Loucy (cell line): ENCODE measurements around the gene DLX1.
"Not testable (repeated sequence)": the region's sequence is repeated elsewhere in the genome, so short reads cannot be mapped to it uniquely, and the experiment has no call there.

Source experiments
- H2AFZ ChIP-seq: fragments of 200-600 bp; sonication (generic); 2 replicates; pipeline ENCODE4 v1.6.0; 2016; ENCODE audit warnings: antibody characterized with exemption, mild to moderate bottlenecking, low read length, moderate library complexity
- H3F3A ChIP-seq: fragments of 200-600 bp; 2 replicates; pipeline ENCODE4 v1.6.0; 2016; ENCODE audit warnings: antibody characterized with exemption, low read depth, mild to moderate bottlenecking
- H3K27me3 ChIP-seq: fragments of 200-600 bp; sonication (generic); 2 replicates; pipeline ENCODE4 v1.6.1; 2014; ENCODE audit warnings: low read length, mild to moderate bottlenecking; ENCODE audit not compliant: insufficient read depth, poor library complexity, severe bottlenecking
- H3K36me3 ChIP-seq: fragments of 200-600 bp; sonication (generic); 2 replicates; pipeline ENCODE4 v1.6.1; 2016; ENCODE audit warnings: low read length; ENCODE audit not compliant: insufficient read depth
- H3K4me1 ChIP-seq: fragments of 200-600 bp; sonication (generic); 2 replicates; pipeline ENCODE4 v1.5.1; 2014; ENCODE audit warnings: low read length, mild to moderate bottlenecking; ENCODE audit not compliant: insufficient read depth, poor library complexity, severe bottlenecking
- H3K4me2 ChIP-seq: fragments of 200-600 bp; sonication (generic); 2 replicates; pipeline ENCODE4 v1.6.0; 2014; ENCODE audit warnings: antibody characterized with exemption, low read length, low read depth, mild to moderate bottlenecking; ENCODE audit not compliant: poor library complexity, severe bottlenecking
- H3K4me3 ChIP-seq: fragments of 200-600 bp; sonication (generic); 2 replicates; pipeline ENCODE4 v1.5.1; 2014; ENCODE audit warnings: low read length, mild to moderate bottlenecking, mixed read lengths; ENCODE audit not compliant: poor library complexity, severe bottlenecking
- H3K79me2 ChIP-seq: fragments of 200-600 bp; sonication (generic); 2 replicates; pipeline ENCODE4 v1.6.1; 2014; ENCODE audit warnings: low read length; ENCODE audit not compliant: insufficient read depth
- H3K9ac ChIP-seq: fragments of 200-600 bp; sonication (generic); 2 replicates; pipeline ENCODE4 v1.6.0; 2014; ENCODE audit warnings: mild to moderate bottlenecking, low read depth, low read length, moderate library complexity; ENCODE audit not compliant: poor library complexity, severe bottlenecking
- H3K9me2 ChIP-seq: fragments of 200-600 bp; sonication (generic); replicated peaks from 2 replicates; pipeline ENCODE4 v1.6.1; 2016; ENCODE audit warnings: low read depth, low read length, mixed read lengths
- H3K9me3 ChIP-seq: fragments of 200-600 bp; sonication (generic); 2 replicates; pipeline ENCODE4 v1.6.1; 2014; ENCODE audit warnings: mild to moderate bottlenecking, antibody characterized with exemption, low read length, low read depth; ENCODE audit not compliant: insufficient read depth
- H4K20me1 ChIP-seq: fragments of 200-600 bp; sonication (generic); 2 replicates; pipeline ENCODE4 v1.6.0; 2014; ENCODE audit warnings: antibody characterized with exemption, low read length, mild to moderate bottlenecking; ENCODE audit not compliant: insufficient read depth, poor library complexity, severe bottlenecking
- EZH2phosphoT487 ChIP-seq: fragments of 200-600 bp; IDR thresholded peaks from 2 replicates; pipeline ENCODE4 v1.6.1; 2018; ENCODE audit warnings: antibody characterized with exemption, mild to moderate bottlenecking, moderate library complexity, borderline replicate concordance
- TF ChIP-seq, protein P1 (sequence below): fragments of 200-600 bp; sonication (generic); conservative IDR thresholded peaks from 2 replicates; pipeline ENCODE4 v1.5.1; 2014; ENCODE audit warnings: mild to moderate bottlenecking, antibody characterized with exemption, low read length

The DLX1 gene

DNA sequence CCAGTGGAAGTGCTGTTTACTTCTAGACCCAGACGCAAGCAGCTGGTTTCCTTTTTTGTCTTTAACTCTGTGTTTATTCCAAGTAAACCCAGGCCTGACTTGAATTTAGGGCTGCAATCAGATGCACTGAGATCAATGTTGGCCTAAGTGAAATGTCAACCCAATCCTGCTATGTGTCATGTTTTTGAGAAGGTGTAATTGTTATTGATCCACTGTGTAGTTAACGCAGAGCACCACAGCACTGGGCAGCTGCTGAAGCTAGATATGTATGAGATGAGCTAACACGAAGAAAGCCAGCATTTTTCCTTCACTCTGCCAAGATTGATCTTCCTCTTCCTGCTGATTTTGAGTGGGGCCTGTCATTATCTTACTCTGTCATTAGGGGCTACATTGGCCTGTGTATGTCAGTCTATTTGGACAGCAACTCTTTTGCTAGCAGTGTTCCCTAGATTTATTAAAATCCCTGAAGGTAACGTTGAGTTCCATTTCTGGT, 18.9 kb upstream of the DLX1 start:
- no peak overlapping the region for H3K4me3 ChIP-seq
- H3K4me1 ChIP-seq: peaks cover 38% of the 10 kb centered on the region
- TF ChIP-seq, protein P1, sequence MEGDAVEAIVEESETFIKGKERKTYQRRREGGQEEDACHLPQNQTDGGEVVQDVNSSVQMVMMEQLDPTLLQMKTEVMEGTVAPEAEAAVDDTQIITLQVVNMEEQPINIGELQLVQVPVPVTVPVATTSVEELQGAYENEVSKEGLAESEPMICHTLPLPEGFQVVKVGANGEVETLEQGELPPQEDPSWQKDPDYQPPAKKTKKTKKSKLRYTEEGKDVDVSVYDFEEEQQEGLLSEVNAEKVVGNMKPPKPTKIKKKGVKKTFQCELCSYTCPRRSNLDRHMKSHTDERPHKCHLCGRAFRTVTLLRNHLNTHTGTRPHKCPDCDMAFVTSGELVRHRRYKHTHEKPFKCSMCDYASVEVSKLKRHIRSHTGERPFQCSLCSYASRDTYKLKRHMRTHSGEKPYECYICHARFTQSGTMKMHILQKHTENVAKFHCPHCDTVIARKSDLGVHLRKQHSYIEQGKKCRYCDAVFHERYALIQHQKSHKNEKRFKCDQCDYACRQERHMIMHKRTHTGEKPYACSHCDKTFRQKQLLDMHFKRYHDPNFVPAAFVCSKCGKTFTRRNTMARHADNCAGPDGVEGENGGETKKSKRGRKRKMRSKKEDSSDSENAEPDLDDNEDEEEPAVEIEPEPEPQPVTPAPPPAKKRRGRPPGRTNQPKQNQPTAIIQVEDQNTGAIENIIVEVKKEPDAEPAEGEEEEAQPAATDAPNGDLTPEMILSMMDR: no peak
- no peak for TF ChIP-seq EZH2phosphoT487
- H3K79me2 ChIP-seq: no peaks in the 10 kb centered on the region
- H3K36me3 ChIP-seq: no peaks in the 10 kb centered on the region
- H3K9me3 ChIP-seq: no peaks in the 10 kb centered on the region
- H3F3A ChIP-seq: no peaks in the 10 kb centered on the region; the same call in 1 of the 2 replicates
- H2AFZ ChIP-seq: peak overlapping the region; percentile 52; the same call in 1 of the 2 replicates
- H3K4me2 ChIP-seq: no peak overlapping the region
- no peaks in the 10 kb centered on the region for H3K27me3 ChIP-seq
- H4K20me1 ChIP-seq: no peaks in the 10 kb centered on the region
- H3K9ac ChIP-seq: no peak overlapping the region
- H3K9me2 ChIP-seq: no peaks in the 10 kb centered on the region

- H3K27me3 ChIP-seq, H3K79me2 ChIP-seq, H3K9me3 ChIP-seq, H3K36me3 ChIP-seq, H2AFZ ChIP-seq, H3K9ac ChIP-seq, H4K20me1 ChIP-seq, H3K4me2 ChIP-seq, H3F3A ChIP-seq, H3K4me3 ChIP-seq, H3K9me2 ChIP-seq: not testable (repeated sequence)
- peaks cover 43% of the 10 kb centered on the region for H3K4me1 ChIP-seq
These were observed 17.4 kb upstream of the DLX1 start for GRCh38 chr2:172067905-172068304.

DNA sequence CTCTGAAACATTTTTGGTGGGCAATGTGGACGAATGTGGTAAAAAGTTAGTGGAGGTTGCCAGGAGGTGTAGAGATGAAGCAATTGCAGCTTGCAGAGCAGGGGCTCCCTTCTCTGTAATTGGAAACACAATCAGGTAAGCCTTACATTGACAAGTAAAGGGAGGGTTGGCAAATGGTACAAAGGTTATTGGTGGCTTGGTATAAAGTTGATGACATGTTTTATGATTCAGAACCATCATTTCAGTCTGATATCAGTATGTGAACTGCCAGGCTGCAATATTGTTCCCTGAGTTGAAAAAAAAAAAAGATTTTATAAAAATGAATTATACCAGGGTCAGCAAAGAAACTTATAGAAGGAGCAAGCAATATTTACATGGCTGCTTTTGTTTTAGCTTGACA, 14.4 kb upstream of the DLX1 start:
- H3K36me3 ChIP-seq: no peaks in the 10 kb centered on the region
- H3K4me3 ChIP-seq: no peak overlapping the region
- no peaks in the 10 kb centered on the region for H3K9me2 ChIP-seq
- H3K9me3 ChIP-seq: no peaks in the 10 kb centered on the region
- TF ChIP-seq, protein P1: no peak
- TF ChIP-seq EZH2phosphoT487: no peak
- no peaks in the 10 kb centered on the region for H4K20me1 ChIP-seq
- H3K9ac ChIP-seq: no peak overlapping the region
- H3K4me1 ChIP-seq: peaks cover 40% of the 10 kb centered on the region
- no peaks in the 10 kb centered on the region for H3K79me2 ChIP-seq
- H3K4me2 ChIP-seq: no peak overlapping the region
- H3F3A ChIP-seq: no peaks in the 10 kb centered on the region
- H2AFZ ChIP-seq: no peak overlapping the region
- H3K27me3 ChIP-seq: no peaks in the 10 kb centered on the region

- TF ChIP-seq, protein P1: no peak
- no peak for TF ChIP-seq EZH2phosphoT487
- Histone ChIP-seq H3K4me1 (peaks cover 27% of the 10 kb centered on the region), H4K20me1 (no peaks in the 10 kb centered on the region), H3K79me2 (no peaks in the 10 kb centered on the region), H3K27me3 (no peaks in the 10 kb centered on the region), H3K9me2 (no peaks in the 10 kb centered on the region), H3K4me3 (peak overlapping the region; percentile 44), H3K9me3 (no peaks in the 10 kb centered on the region), H3F3A (no peaks in the 10 kb centered on the region), H2AFZ (peak overlapping the region; percentile 74), H3K9ac (peak overlapping the region; percentile 2), H3K36me3 (no peaks in the 10 kb centered on the region), H3K4me2 (peak overlapping the region; percentile 56)
These were observed 13.0 kb upstream of the DLX1 start for GRCh38 chr2:172072303-172072702.
